Stimulated activated CD8-positive, alpha-beta memory T cell treated with anti-CD3 and anti-CD28 coated beads, Interleukin-4, amount 100 ng/mL, for 48 hours (primary cell): ENCODE results near the gene OSTF1.
A peak's percentile ranks its signal among the peaks of the same experiment; 100 is the strongest.

Experiments used
- DNase-seq: peaks from one replicate; pipeline ENCODE4 v3.0.0-alpha.2; 2020

The OSTF1 gene

GRCh38 chr9:75087824-75088645, at the start of gene OSTF1, which contains the start of gene NMRK1:
Gene OSTF1 (plus strand): TSS chr9:75088514. CDS start chr9:75088693, 179 bp downstream.
Gene NMRK1 (minus strand): TSS chr9:75088155. CDS start chr9:75083115, 5,040 bp downstream.
- DNase-seq, result peak; percentile 91

- no peak for DNase-seq
These were observed 49.3 kb upstream of the OSTF1 start for GRCh38 chr9:75039009-75039408.

- no peak for DNase-seq
These were observed 48.5 kb upstream of the OSTF1 start for GRCh38 chr9:75039801-75040200.

- DNase-seq, result no peak
These were observed 47.3 kb upstream of the OSTF1 start for GRCh38 chr9:75041041-75041440.

- no peak for DNase-seq
These were observed 41.5 kb upstream of the OSTF1 start for GRCh38 chr9:75046725-75047345.

GRCh38 chr9:75047506-75047905, 40.8 kb upstream of the OSTF1 start:
- no peak for DNase-seq

GRCh38 chr9:75051285-75051684, 37.0 kb upstream of the OSTF1 start:
- DNase-seq, result no peak

- DNase-seq, result no peak
These were observed 34.4 kb upstream of the OSTF1 start for GRCh38 chr9:75053869-75054268.

GRCh38 chr9:75054368-75055001, 33.8 kb upstream of the OSTF1 start:
- DNase-seq, result no peak

GRCh38 chr9:75061169-75061568, 27.1 kb upstream of the OSTF1 start:
- no peak for DNase-seq

GRCh38 chr9:75063556-75064305, 24.6 kb upstream of the OSTF1 start:
- no peak for DNase-seq

- no peak for DNase-seq
These were observed 23.8 kb upstream of the OSTF1 start for GRCh38 chr9:75064307-75065025.

- DNase-seq, result no peak
These were observed 22.8 kb upstream of the OSTF1 start for GRCh38 chr9:75065510-75065909.

GRCh38 chr9:75067894-75068293, 20.4 kb upstream of the OSTF1 start:
- no peak for DNase-seq

- no peak for DNase-seq
These were observed 19.1 kb upstream of the OSTF1 start for GRCh38 chr9:75069171-75069570.

- DNase-seq, result peak; percentile 77
These were observed 16.7 kb upstream of the OSTF1 start for GRCh38 chr9:75071530-75072122.

GRCh38 chr9:75072895-75073294, 15.4 kb upstream of the OSTF1 start:
- no peak for DNase-seq

GRCh38 chr9:75081632-75082031, 6.7 kb upstream of the OSTF1 start:
- DNase-seq, result no peak

GRCh38 chr9:75083188-75083970, 4.9 kb upstream of the OSTF1 start:
- peak; percentile 45 for DNase-seq

GRCh38 chr9:75084081-75084672, 4.1 kb upstream of the OSTF1 start:
- no peak for DNase-seq

- no peak for DNase-seq
These were observed 2.7 kb upstream of the OSTF1 start for GRCh38 chr9:75085640-75086039.
